Right lobe of liver (tissue), 6 donors: ENCODE data around the gene LTBP1. TPM values are rescaled to one million over a fixed set of nuclear protein-coding genes. Genes with fewer than 3 reads are reported as not detected.

Experiments
- ATAC-seq, 4 donors: fragments of 200-7000 bp; cut with Tn5 transposase; one replicate each; pipeline ENCODE4 v1.9.1; 2020; ENCODE audit warnings: mild to moderate bottlenecking in 4 of 4, moderate library complexity in 4 of 4
- DNase-seq, 3 donors: peaks; one replicate each; pipeline ENCODE4 v3.0.0-alpha.2; 2020
- H3K27ac ChIP-seq, 3 donors: fragments of 200-600 bp; one replicate each; pipeline ENCODE4 v1.8.0; 2022
- H3K27me3 ChIP-seq, 2 donors: fragments of 200-600 bp; one replicate each; pipeline ENCODE4 v1.8.0; 2022
- H3K36me3 ChIP-seq, 4 donors: fragments of 200-600 bp; sonication (generic) in 1 of 4; one replicate each; pipeline versions ENCODE4 v1.5.1 to v1.8.0; 2017 to 2022; ENCODE audit warnings: control low read depth in 1 of 4
- H3K4me1 ChIP-seq, 4 donors: fragments of 200-600 bp; sonication (generic) in 1 of 4; one replicate each; pipeline versions ENCODE4 v1.5.1 to v1.8.0; 2017 to 2022; ENCODE audit warnings: control low read depth in 1 of 4
- H3K4me3 ChIP-seq, 3 donors: fragments of 200-600 bp; one replicate each; pipeline ENCODE4 v1.8.0; 2022
- H3K9me3 ChIP-seq, 4 donors: fragments of 200-600 bp; sonication (generic) in 1 of 4; one replicate each; pipeline versions ENCODE4 v1.5.1 to v1.8.0; 2017 to 2022; ENCODE audit warnings: control low read depth in 1 of 4
- POLR2A ChIP-seq: fragments of 450-650 bp; IDR thresholded peaks from one replicate; pipeline ENCODE4 v1.6.1; 2017; ENCODE audit warnings: antibody characterized with exemption, mild to moderate bottlenecking
- WGBS: methylation state at CpG from one replicate; pipeline ENCODE4 v1.1.6; 2018; ENCODE audit warnings: low coverage, low lambda C conversion rate; ENCODE audit not compliant: insufficient coverage; ENCODE audit errors: missing lambda C conversion rate; 5-methylcytosine and 5-hydroxymethylcytosine counted together
- intact Hi-C, 2 donors: fragments of 100-400 bp; cut with DNase I; formaldehyde crosslinking; loops; one replicate each; pipeline versions ENCODE4 v1.11.2 to v1.14.1; 2022
- total RNA-seq, 6 experiments: library from RNA; depleted of rRNA in 2 of 6; stranded (reverse); fragments of >200 nt in 2 of 6; fragmentation: NEBNext Ultra II Directional in 3 of 6; extraction: Animal tissue kit (Norgen Biotek cat#: 25700) in 3 of 6; gene quantifications; one replicate each; pipeline versions ENCODE4 v1.1.0 to v1.2.4, GENCODE V29; 2016 to 2023
- TF ChIP-seq, protein P1 (sequence below), 4 donors: fragments of 200-600 bp in 3 of 4; fragments of 450-650 bp in 1 of 4; IDR thresholded peaks; one replicate each; pipeline versions ENCODE4 v1.5.1 to v1.8.0; 2016 to 2022; ENCODE audit warnings: antibody characterized with exemption in 4 of 4, mild to moderate bottlenecking in 2 of 4
- donor health status: DM: no; HTN: yes; CAD: no.
- donor health status: DM: no; HTN: no; CAD: no.
- donor health status: DM: no; HTN: no; CAD: no.
- donor health status: DM: no; HTN: yes; CAD: no.
- donor health status: DM: no; HTN: yes; CAD: no.

The LTBP1 gene
- total RNA-seq, 6 experiments from 2014 or later = 5.4 to 14.2 (median 9.1) TPM

DNA sequence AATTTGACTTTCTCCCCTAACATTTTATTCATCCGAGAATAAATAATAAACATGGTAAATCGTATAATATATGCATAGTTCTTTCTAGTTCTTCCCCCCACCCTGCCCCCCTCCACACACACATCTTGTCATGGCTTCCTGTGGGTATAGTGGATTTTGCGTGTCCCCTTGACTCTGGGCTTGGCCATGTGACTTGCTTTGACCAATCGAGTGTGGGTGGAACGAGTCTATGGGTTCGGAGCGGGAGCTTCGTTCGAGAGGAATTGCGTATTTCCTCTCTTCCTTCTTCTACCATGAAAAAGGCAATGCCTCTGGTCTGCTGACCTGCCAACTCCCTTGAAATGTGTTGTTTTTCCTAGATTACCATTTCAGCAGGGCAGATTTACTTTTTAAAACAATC lies 175.2 kb downstream of the LTBP1 start:
- TF ChIP-seq, protein P1, sequence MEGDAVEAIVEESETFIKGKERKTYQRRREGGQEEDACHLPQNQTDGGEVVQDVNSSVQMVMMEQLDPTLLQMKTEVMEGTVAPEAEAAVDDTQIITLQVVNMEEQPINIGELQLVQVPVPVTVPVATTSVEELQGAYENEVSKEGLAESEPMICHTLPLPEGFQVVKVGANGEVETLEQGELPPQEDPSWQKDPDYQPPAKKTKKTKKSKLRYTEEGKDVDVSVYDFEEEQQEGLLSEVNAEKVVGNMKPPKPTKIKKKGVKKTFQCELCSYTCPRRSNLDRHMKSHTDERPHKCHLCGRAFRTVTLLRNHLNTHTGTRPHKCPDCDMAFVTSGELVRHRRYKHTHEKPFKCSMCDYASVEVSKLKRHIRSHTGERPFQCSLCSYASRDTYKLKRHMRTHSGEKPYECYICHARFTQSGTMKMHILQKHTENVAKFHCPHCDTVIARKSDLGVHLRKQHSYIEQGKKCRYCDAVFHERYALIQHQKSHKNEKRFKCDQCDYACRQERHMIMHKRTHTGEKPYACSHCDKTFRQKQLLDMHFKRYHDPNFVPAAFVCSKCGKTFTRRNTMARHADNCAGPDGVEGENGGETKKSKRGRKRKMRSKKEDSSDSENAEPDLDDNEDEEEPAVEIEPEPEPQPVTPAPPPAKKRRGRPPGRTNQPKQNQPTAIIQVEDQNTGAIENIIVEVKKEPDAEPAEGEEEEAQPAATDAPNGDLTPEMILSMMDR (IDR thresholded peaks at IDR 0.05) = no peak
- no peak for TF ChIP-seq POLR2A
- Histone ChIP-seq H3K27me3 (no peaks in the 10 kb centered on the region), H3K4me1 (no peaks in the 10 kb centered on the region), H3K27ac (no peak overlapping the region), H3K9me3 (peaks cover 0 to 3% (median 0%) of the 10 kb centered on the region in 4 donors), H3K4me3 (no peak overlapping the region), H3K36me3 (no peaks in the 10 kb centered on the region)
- 86% methylated on average over 10 of the region's 10 CpGs for WGBS
- intact Hi-C loops = no loop called here
- ATAC-seq (no peak), DNase-seq (no peak)

GRCh38 chr2:33122726-33123125 lies 176.0 kb downstream of the LTBP1 start:
- no CpG with 5 or more reads among the region's 3 CpGs for WGBS
- TF ChIP-seq, protein P1 (IDR thresholded peaks at IDR 0.05) = no peak
- TF ChIP-seq POLR2A = no peak
- H3K4me3 ChIP-seq = no peak overlapping the region
- H3K36me3 ChIP-seq = no peaks in the 10 kb centered on the region
- H3K27ac ChIP-seq = no peak overlapping the region
- ATAC-seq (no peak), DNase-seq (no peak)
- intact Hi-C loops = no loop called here
- peaks cover 0 to 3% (median 0%) of the 10 kb centered on the region in 4 donors for H3K9me3 ChIP-seq
- no peaks in the 10 kb centered on the region for H3K4me1 ChIP-seq
- no peaks in the 10 kb centered on the region for H3K27me3 ChIP-seq

- Histone ChIP-seq H3K4me3 (no peak overlapping the region), H3K9me3 (peaks cover 0 to 3% (median 0%) of the 10 kb centered on the region in 4 donors), H3K27me3 (no peaks in the 10 kb centered on the region), H3K27ac (no peak overlapping the region), H3K4me1 (no peaks in the 10 kb centered on the region), H3K36me3 (no peaks in the 10 kb centered on the region)
- intact Hi-C loops = no loop called here
- ATAC-seq = no peak
- TF ChIP-seq, protein P1 (IDR thresholded peaks at IDR 0.05) = no peak
- no peak for TF ChIP-seq POLR2A
- no peak for DNase-seq
Measured at GRCh38 chr2:33123216-33123615, 176.5 kb downstream of the LTBP1 start.

GRCh38 chr2:33126552-33126951 lies 179.8 kb downstream of the LTBP1 start:
- Histone ChIP-seq H3K4me1 (no peaks in the 10 kb centered on the region), H3K9me3 (peaks cover 0 to 3% (median 0%) of the 10 kb centered on the region in 4 donors), H3K4me3 (no peak overlapping the region), H3K27me3 (no peaks in the 10 kb centered on the region), H3K27ac (no peak overlapping the region), H3K36me3 (no peaks in the 10 kb centered on the region)
- DNase-seq = no peak
- intact Hi-C loops = no loop called here
- no peak for TF ChIP-seq POLR2A
- TF ChIP-seq, protein P1 (IDR thresholded peaks at IDR 0.05) = no peak
- ATAC-seq = no peak
- 100% methylated on average over 1 of the region's 1 CpG for WGBS

DNA sequence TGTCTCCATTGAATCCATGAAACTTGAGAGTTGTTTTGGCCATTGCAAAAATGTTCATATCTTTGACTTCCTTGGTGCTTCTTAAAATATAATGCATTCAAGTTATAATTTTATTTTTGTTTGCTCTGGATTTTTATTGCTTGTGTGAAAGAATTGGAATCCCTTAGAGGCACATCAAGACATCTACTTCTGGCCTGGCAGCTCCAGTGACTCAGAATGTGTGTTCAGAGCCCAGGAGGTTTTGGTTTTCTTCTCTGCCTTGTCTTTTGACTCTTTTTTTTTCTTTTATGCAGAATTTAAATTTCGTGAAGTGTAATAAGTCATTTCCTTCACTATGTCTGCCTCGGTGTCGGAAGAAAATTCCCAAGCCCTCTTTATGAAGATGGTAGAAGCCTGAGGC lies 180.2 kb downstream of the LTBP1 start:
- Histone ChIP-seq H3K4me1 (no peaks in the 10 kb centered on the region), H3K9me3 (peaks cover 0 to 3% (median 0%) of the 10 kb centered on the region in 4 donors), H3K4me3 (no peak overlapping the region), H3K27me3 (no peaks in the 10 kb centered on the region), H3K36me3 (no peaks in the 10 kb centered on the region), H3K27ac (no peak overlapping the region)
- TF ChIP-seq, protein P1 (IDR thresholded peaks at IDR 0.05) = no peak
- TF ChIP-seq POLR2A = no peak
- intact Hi-C loops = no loop called here
- DNase-seq (no peak), ATAC-seq (no peak)
- WGBS = 100% methylated on average over 3 of the region's 3 CpGs
